Esophagus (tissue), 2 donors: ENCODE results near the gene KRTAP12-4. TPM values are rescaled to one million over a fixed set of nuclear protein-coding genes. Genes with fewer than 3 reads are reported as not detected.
"Not testable (repeated sequence)": the region's sequence is repeated elsewhere in the genome, so short reads cannot be mapped to it uniquely, and the experiment has no call there.

Experiments
- H3K27ac ChIP-seq, 2 donors: one replicate each; pipeline ENCODE4 v1.5.1; 2013; ENCODE audit warnings: low read depth in 2 of 2, mild to moderate bottlenecking in 2 of 2, inconsistent platforms in 1 of 2, low read length in 1 of 2, moderate library complexity in 1 of 2
- H3K27me3 ChIP-seq, 2 donors: one replicate each; pipeline ENCODE4 v1.6.1; 2013; ENCODE audit warnings: low read length in 2 of 2, control low read depth in 1 of 2, mild to moderate bottlenecking in 1 of 2; ENCODE audit not compliant: insufficient read depth in 2 of 2, control insufficient read depth in 1 of 2
- H3K36me3 ChIP-seq, 2 donors: one replicate each; pipeline ENCODE4 v1.6.1; 2013; ENCODE audit warnings: low read length in 1 of 2; ENCODE audit not compliant: control insufficient read depth in 2 of 2, insufficient read depth in 2 of 2
- H3K4me1 ChIP-seq, 2 donors: one replicate each; pipeline ENCODE4 v1.6.1; 2013; ENCODE audit warnings: low read length in 1 of 2; ENCODE audit not compliant: control insufficient read depth in 2 of 2, insufficient read depth in 2 of 2
- H3K4me3 ChIP-seq, 2 donors: one replicate each; pipeline ENCODE4 v1.5.1; 2013; ENCODE audit warnings: low read length in 2 of 2, mild to moderate bottlenecking in 2 of 2, low read depth in 1 of 2, moderate library complexity in 1 of 2
- H3K9me3 ChIP-seq, 2 donors: one replicate each; pipeline ENCODE4 v1.6.1; 2013; ENCODE audit warnings: mild to moderate bottlenecking in 2 of 2, low read depth in 1 of 2, low read length in 1 of 2, moderate library complexity in 1 of 2; ENCODE audit not compliant: control insufficient read depth in 2 of 2, insufficient read depth in 1 of 2
- WGBS, 2 donors: extraction: QIAGEN DNeasy Blood & Tissue Kit; methylation state at CpG; one replicate each; pipeline ENCODE4 v1.1.7; 2013; 5-methylcytosine and 5-hydroxymethylcytosine counted together
- polyA plus RNA-seq, 2 donors: library from polyadenylated mRNA; stranded (reverse); fragments of 200-250 nt; gene quantifications; one replicate each; pipeline ENCODE4 v1.2.3, GENCODE V29; 2013
- donor health status: healthy with polysubstance abuse.
- donor health status: Bipolar disorder and iron deficiency.

KRTAP12-4 gene
- polyA plus RNA-seq, 2 donors, result not detected

GRCh38 chr21:44697811-44698734 lies 43.6 kb upstream of the KRTAP12-4 start:
- Histone ChIP-seq H3K27me3 (peaks cover 0 to 4% of the 10 kb centered on the region in 2 donors), H3K9me3 (peaks cover 0 to 3% of the 10 kb centered on the region in 2 donors), H3K27ac (no peak overlapping the region), H3K36me3 (no peaks in the 10 kb centered on the region), H3K4me3 (no peak overlapping the region), H3K4me1 (no peaks in the 10 kb centered on the region)
- WGBS, 2 donors, result 34 to 45% methylated on average over 35 of the region's 35 CpGs

- not testable (repeated sequence) for H3K4me3 ChIP-seq, H3K36me3 ChIP-seq, H3K4me1 ChIP-seq, H3K9me3 ChIP-seq, H3K27ac ChIP-seq, H3K27me3 ChIP-seq
- 35 to 43% methylated on average over 16 to 21 of the region's 21 CpGs for WGBS, 2 donors
Measured at GRCh38 chr21:44697172-44697810, 42.8 kb upstream of the KRTAP12-4 start, which contains the start of gene KRTAP10-12. Gene KRTAP10-12, plus strand, starts transcription at chr21:44697172. Its CDS starts 30 bp downstream, at chr21:44697202.

GRCh38 chr21:44696572-44696971 lies 42.1 kb upstream of the KRTAP12-4 start:
- no peaks in the 10 kb centered on the region for H3K9me3 ChIP-seq
- no peak overlapping the region for H3K4me3 ChIP-seq
- no peaks in the 10 kb centered on the region for H3K4me1 ChIP-seq
- WGBS, 2 donors, result 63 to 77% methylated on average over 10 of the region's 10 CpGs
- H3K27me3 ChIP-seq, result peaks cover 0 to 4% of the 10 kb centered on the region in 2 donors
- no peak overlapping the region for H3K27ac ChIP-seq
- no peaks in the 10 kb centered on the region for H3K36me3 ChIP-seq

GRCh38 chr21:44695641-44696040 lies 41.2 kb upstream of the KRTAP12-4 start:
- 76 to 80% methylated on average over 8 of the region's 8 CpGs for WGBS, 2 donors

GRCh38 chr21:44695184-44695583 lies 40.7 kb upstream of the KRTAP12-4 start:
- Histone ChIP-seq H3K9me3 (no peaks in the 10 kb centered on the region), H3K27me3 (no peaks in the 10 kb centered on the region), H3K4me3 (no peak overlapping the region), H3K27ac (no peak overlapping the region), H3K4me1 (no peaks in the 10 kb centered on the region), H3K36me3 (no peaks in the 10 kb centered on the region)
- WGBS, 2 donors, result 69% methylated on average over 8 of the region's 8 CpGs

More at GRCh38 chr21:44695641-44696040, 41.2 kb upstream of the KRTAP12-4 start:
- Histone ChIP-seq H3K27ac (no peak overlapping the region), H3K4me1 (no peaks in the 10 kb centered on the region), H3K36me3 (no peaks in the 10 kb centered on the region), H3K27me3 (peaks cover 0 to 1% of the 10 kb centered on the region in 2 donors), H3K9me3 (no peaks in the 10 kb centered on the region), H3K4me3 (no peak overlapping the region)

- H3K9me3 ChIP-seq, result no peaks in the 10 kb centered on the region
- H3K4me1 ChIP-seq, result no peaks in the 10 kb centered on the region
- no peaks in the 10 kb centered on the region for H3K27me3 ChIP-seq
- H3K36me3 ChIP-seq, result no peaks in the 10 kb centered on the region
- no peak overlapping the region for H3K4me3 ChIP-seq
- 72 to 76% methylated on average over 11 of the region's 11 CpGs for WGBS, 2 donors
- H3K27ac ChIP-seq, result no peak overlapping the region
Measured at GRCh38 chr21:44694776-44695175, 40.3 kb upstream of the KRTAP12-4 start.

- no peaks in the 10 kb centered on the region for H3K36me3 ChIP-seq
- no peaks in the 10 kb centered on the region for H3K9me3 ChIP-seq
- no peak overlapping the region for H3K27ac ChIP-seq
- H3K4me3 ChIP-seq, result no peak overlapping the region
- no peaks in the 10 kb centered on the region for H3K4me1 ChIP-seq
- 50% methylated on average over 2 of the region's 2 CpGs for WGBS, 2 donors
- peaks cover 0 to 2% of the 10 kb centered on the region in 2 donors for H3K27me3 ChIP-seq
Measured at GRCh38 chr21:44692798-44693512, 38.5 kb upstream of the KRTAP12-4 start.

GRCh38 chr21:44691686-44692085 lies 37.2 kb upstream of the KRTAP12-4 start:
- Histone ChIP-seq H3K4me3 (no peak overlapping the region), H3K27me3 (peaks cover 0 to 2% of the 10 kb centered on the region in 2 donors), H3K9me3 (no peaks in the 10 kb centered on the region), H3K4me1 (no peaks in the 10 kb centered on the region), H3K36me3 (no peaks in the 10 kb centered on the region), H3K27ac (no peak overlapping the region)
- 35 to 42% methylated on average over 2 of the region's 2 CpGs for WGBS, 2 donors

GRCh38 chr21:44689740-44690139 lies 35.3 kb upstream of the KRTAP12-4 start:
- H3K27ac ChIP-seq, H3K36me3 ChIP-seq, H3K4me3 ChIP-seq, H3K27me3 ChIP-seq, H3K4me1 ChIP-seq, H3K9me3 ChIP-seq: not testable (repeated sequence)
- 82 to 92% methylated on average over 3 of the region's 3 CpGs for WGBS, 2 donors
